RWPE2 (cell line): ENCODE measurements around the gene CRACR2B.

ENCODE experiments used
- ATAC-seq: fragments of 200-7000 bp; cut with Tn5 transposase; 3 replicates; pipeline ENCODE4 v1.9.1; 2021; ENCODE audit warnings: low read depth
- DNase-seq: peaks from one replicate; pipeline ENCODE4 v3.0.0-alpha.2; 2020; ENCODE audit warnings: low spot score
- H3K27ac ChIP-seq: fragments of 450-650 bp; 2 replicates; pipeline ENCODE4 v1.5.1; 2017; ENCODE audit warnings: mild to moderate bottlenecking; ENCODE audit not compliant: poor library complexity, severe bottlenecking
- H3K27me3 ChIP-seq: fragments of 250-450 bp; sonication (Bioruptor Pico); 2 replicates; pipeline ENCODE4 v1.5.1; 2021; ENCODE audit warnings: mild to moderate bottlenecking, moderate library complexity; ENCODE audit not compliant: insufficient read depth, poor library complexity, severe bottlenecking
- H3K36me3 ChIP-seq: fragments of 250-450 bp; sonication (Bioruptor Pico); 2 replicates; pipeline ENCODE4 v1.5.1; 2020; ENCODE audit warnings: low read depth, mild to moderate bottlenecking, moderate library complexity
- H3K4me1 ChIP-seq: fragments of 250-450 bp; sonication (Bioruptor Pico); 2 replicates; pipeline ENCODE4 v1.5.1; 2021; ENCODE audit warnings: mild to moderate bottlenecking, moderate library complexity; ENCODE audit not compliant: insufficient read depth, poor library complexity, severe bottlenecking
- H3K4me3 ChIP-seq: fragments of 250-450 bp; sonication (Bioruptor Pico); 2 replicates; pipeline ENCODE4 v1.5.1; 2021; ENCODE audit warnings: mild to moderate bottlenecking, moderate library complexity; ENCODE audit not compliant: severe bottlenecking
- H3K9me3 ChIP-seq: fragments of 250-450 bp; sonication (Bioruptor Pico); 2 replicates; pipeline ENCODE4 v1.5.1; 2021; ENCODE audit warnings: mild to moderate bottlenecking, moderate library complexity; ENCODE audit not compliant: severe bottlenecking
- TF ChIP-seq, protein P1 (sequence below): fragments of 450-650 bp; IDR thresholded peaks from one replicate; pipeline ENCODE4 v1.5.1; 2017; ENCODE audit warnings: mild to moderate bottlenecking, moderate library complexity; ENCODE audit not compliant: poor library complexity, severe bottlenecking

The CRACR2B gene

DNA sequence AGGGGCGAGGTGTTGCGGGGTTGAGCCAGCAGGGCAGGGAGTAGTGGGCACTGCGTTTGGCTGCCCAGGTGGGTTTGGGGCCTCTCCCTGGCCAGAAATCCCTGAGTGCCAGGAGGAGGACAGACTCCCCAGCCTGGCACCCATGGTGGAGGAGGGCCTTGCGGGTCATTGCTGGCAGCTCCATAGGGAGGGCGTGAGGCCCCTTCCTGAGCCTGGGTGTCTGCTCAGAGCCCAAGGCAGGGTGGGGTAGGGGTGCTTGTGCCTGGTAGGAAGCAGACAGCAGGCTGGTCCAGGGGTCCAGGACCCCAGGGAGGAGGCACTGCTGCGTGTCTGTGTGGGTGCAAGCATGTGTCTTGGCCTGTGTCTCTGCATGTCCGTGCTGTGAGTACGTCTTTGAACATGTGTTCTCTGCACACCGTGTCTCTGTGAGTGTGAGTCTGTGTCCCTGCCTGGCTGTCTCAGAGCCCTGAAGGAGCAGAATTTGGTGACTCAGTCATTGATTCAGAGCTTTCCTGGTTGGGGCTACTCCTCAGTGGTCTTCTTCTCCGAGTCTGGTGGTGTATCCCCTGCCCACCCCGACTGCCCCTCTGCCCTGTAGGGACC, 18.9 kb downstream of the CRACR2B start:
- Histone ChIP-seq H3K9me3 (no peaks in the 10 kb centered on the region), H3K36me3 (peaks cover 9% of the 10 kb centered on the region), H3K4me1 (peaks cover 19% of the 10 kb centered on the region), H3K27me3 (no peaks in the 10 kb centered on the region), H3K27ac (peak overlapping the region; percentile 97), H3K4me3 (no peak overlapping the region)
- TF ChIP-seq, protein P1, sequence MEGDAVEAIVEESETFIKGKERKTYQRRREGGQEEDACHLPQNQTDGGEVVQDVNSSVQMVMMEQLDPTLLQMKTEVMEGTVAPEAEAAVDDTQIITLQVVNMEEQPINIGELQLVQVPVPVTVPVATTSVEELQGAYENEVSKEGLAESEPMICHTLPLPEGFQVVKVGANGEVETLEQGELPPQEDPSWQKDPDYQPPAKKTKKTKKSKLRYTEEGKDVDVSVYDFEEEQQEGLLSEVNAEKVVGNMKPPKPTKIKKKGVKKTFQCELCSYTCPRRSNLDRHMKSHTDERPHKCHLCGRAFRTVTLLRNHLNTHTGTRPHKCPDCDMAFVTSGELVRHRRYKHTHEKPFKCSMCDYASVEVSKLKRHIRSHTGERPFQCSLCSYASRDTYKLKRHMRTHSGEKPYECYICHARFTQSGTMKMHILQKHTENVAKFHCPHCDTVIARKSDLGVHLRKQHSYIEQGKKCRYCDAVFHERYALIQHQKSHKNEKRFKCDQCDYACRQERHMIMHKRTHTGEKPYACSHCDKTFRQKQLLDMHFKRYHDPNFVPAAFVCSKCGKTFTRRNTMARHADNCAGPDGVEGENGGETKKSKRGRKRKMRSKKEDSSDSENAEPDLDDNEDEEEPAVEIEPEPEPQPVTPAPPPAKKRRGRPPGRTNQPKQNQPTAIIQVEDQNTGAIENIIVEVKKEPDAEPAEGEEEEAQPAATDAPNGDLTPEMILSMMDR: no peak
- DNase-seq: no peak
- ATAC-seq: no peak

DNA sequence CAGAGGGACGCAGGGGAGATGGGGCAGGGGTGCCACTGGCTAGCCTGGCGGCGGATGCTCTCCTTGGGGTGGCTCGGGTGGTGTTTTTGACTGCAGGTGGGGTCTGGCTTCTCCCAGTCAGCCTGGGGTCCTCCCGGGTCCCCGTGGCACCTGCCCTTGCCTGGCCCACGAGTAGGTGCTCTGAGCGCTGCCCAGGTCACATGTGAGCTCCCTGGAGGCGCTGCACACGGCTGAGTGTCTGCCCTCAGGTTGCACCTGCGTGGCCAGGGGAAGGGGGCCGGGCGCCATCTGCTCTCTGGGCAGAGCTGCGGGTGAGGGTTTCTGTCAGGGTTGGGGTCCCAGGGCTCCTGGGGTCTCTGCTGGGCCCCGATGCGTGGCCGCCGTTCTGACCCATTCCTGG, 20.2 kb downstream of the CRACR2B start:
- no peaks in the 10 kb centered on the region for H3K9me3 ChIP-seq
- peaks cover 19% of the 10 kb centered on the region for H3K4me1 ChIP-seq
- no peaks in the 10 kb centered on the region for H3K27me3 ChIP-seq
- no peak overlapping the region for H3K27ac ChIP-seq
- DNase-seq (no peak), ATAC-seq (no peak)
- no peak overlapping the region for H3K4me3 ChIP-seq
- H3K36me3 ChIP-seq: peaks cover 9% of the 10 kb centered on the region
- TF ChIP-seq, protein P1: no peak

DNA sequence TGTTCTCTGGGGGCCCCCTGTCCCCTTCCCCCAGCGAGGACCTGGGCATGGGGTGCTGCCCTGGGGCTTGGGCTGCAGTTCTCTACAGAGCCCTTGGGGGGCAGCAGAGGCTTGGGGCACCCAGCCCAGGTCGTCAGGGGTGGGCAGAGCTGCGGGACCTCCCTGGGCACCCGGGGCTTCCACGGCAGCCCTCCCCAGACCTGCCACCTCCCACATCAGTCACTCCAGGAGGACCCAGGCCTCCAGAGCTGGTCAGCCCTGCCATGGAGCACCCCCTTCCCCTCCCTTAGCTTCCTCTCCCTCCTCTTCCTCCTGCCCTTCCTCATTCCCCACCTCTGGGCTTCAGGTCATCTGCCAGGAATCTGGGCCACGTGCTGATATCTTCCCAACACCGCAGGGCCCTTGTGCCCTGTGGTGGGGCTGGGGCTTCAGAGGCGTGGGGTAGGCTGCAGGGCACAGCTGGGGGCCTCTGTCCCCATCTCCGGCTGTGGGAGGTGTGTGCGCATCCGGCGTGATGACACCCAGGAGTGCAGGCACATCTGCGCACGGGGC, 20.7 kb downstream of the CRACR2B start:
- no peak for ATAC-seq
- H3K27me3 ChIP-seq: no peaks in the 10 kb centered on the region
- H3K9me3 ChIP-seq: no peaks in the 10 kb centered on the region
- peaks cover 19% of the 10 kb centered on the region for H3K4me1 ChIP-seq
- no peak overlapping the region for H3K4me3 ChIP-seq
- no peak overlapping the region for H3K27ac ChIP-seq
- DNase-seq: no peak
- TF ChIP-seq, protein P1: peak; percentile 66
- H3K36me3 ChIP-seq: peaks cover 9% of the 10 kb centered on the region

DNA sequence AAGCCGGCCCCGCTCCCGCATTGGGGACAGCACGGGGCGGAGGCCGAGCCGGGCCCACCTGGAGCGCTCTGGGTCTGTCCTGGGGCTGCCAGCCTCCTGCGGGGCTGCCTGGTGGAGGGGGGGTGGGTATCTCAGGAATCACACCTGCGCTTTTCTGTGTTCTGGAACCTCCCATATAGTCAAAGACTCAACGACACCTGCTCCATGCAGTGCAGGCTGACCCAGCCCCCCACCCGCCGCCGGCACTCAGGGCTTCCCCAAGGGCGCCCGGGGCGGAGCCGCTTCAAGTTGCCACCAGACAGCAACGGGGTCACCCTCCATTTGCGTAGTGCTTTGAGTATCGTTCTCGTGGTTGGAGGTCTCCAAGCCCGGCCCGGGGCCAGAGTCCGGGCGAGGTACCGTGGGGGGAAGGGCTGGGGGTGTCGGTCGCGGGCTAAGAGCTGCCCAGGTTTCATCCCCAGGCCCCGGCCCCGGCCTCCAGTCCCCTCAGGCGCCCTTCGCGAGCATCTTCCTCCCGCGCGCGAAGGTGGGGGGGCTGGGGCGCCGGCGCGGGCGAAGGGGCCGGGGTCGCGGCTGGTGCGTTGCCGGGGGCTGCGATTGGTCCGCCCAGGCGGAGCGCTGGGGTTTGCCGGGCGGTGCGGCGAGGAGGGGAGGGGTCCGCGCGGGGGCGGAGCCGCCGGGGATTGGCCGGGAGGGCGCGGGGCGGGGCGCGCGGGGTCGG, 21.5 kb downstream of the CRACR2B start:
- H3K4me3 ChIP-seq: no peak overlapping the region
- no peaks in the 10 kb centered on the region for H3K27me3 ChIP-seq
- H3K9me3 ChIP-seq: no peaks in the 10 kb centered on the region
- DNase-seq: no peak
- ATAC-seq: no peak
- H3K4me1 ChIP-seq: peaks cover 19% of the 10 kb centered on the region
- H3K36me3 ChIP-seq: peaks cover 9% of the 10 kb centered on the region
- H3K27ac ChIP-seq: no peak overlapping the region
- TF ChIP-seq, protein P1: no peak
